Tibial nerve (tissue), 4 donors: ENCODE results near the gene FAM114A1.
"Not testable (repeated sequence)": the region's sequence is repeated elsewhere in the genome, so short reads cannot be mapped to it uniquely, and the experiment has no call there.

ENCODE experiments used
- CTCF ChIP-seq, 5 experiments: fragments of 200-600 bp in 3 of 5; fragments of 450-650 bp in 2 of 5; sonication (generic) in 3 of 5; IDR thresholded peaks; one replicate each; pipeline ENCODE4 v1.5.1; 2016 to 2019; ENCODE audit warnings: antibody characterized with exemption in 5 of 5, mild to moderate bottlenecking in 3 of 5, moderate library complexity in 2 of 5
- EP300 ChIP-seq, 2 donors: sonication (generic); formaldehyde crosslinking; IDR thresholded peaks; one replicate each; pipeline ENCODE4 v1.6.1; 2017; ENCODE audit warnings: antibody characterized with exemption in 2 of 2, mild to moderate bottlenecking in 1 of 2

- TF ChIP-seq CTCF, EP300 (IDR thresholded peaks at IDR 0.05): not testable (repeated sequence)
Measured at GRCh38 chr4:38959248-38959647, 91.6 kb downstream of the FAM114A1 start.
